ENCODE data around the gene ACVR1.
"Not testable (repeated sequence)": the region's sequence is repeated elsewhere in the genome, so short reads cannot be mapped to it uniquely, and the experiment has no call there.

Gene ACVR1

DNA sequence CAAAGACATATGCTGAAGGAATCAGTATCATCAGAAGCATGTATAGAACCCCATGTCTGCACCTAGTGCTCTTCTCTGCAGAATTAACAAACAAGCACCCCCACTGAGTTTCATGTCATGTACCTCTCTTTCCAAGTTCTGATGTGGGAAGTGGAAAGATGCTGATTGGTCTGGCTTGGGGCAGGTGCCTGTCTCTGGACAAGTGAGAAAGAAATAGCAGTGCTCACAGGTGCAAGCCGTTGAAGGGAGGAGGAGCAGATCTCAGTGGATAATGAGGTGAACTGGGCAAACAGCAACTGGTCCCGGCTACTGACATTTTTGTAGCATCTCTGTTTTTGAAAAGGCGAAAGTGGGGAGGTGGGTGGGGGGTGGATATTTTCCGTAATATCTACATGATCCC lies 17.5 kb upstream of the ACVR1 start:
- no peak for DNase-seq (ENCODE audit: low read depth)

GRCh38 chr2:157891643-157892041 lies 15.5 kb upstream of the ACVR1 start:
- no peak for DNase-seq (ENCODE audit: low read depth)

- DNase-seq (ENCODE audit: low read depth) = no peak
Measured at GRCh38 chr2:157890969-157891642, 15.0 kb upstream of the ACVR1 start.

DNA sequence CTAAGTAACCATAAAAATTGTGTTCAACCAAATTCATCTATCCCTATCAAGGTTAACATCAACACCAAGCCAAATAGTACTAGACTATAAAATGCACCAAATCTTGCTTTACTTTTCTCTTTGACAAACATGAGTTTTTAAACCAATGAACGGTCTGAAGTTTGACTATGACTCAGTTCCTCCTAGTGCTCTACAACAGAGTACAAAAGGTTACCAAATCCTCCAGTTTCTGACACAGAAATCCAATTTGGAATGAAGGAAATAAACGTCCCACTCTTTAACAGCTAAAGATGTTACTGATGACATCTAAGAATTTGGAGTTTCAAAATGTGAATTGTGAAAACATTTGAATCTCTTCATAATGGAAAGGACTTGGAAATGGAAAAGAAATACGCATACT lies 11.8 kb upstream of the ACVR1 start:
- no peak for DNase-seq (ENCODE audit: low read depth)

- not testable (repeated sequence) for DNase-seq (ENCODE audit: low read depth)
Measured at GRCh38 chr2:157884533-157884932, 8.4 kb upstream of the ACVR1 start.

- no peak for DNase-seq (ENCODE audit: low read depth)
Measured at GRCh38 chr2:157880927-157881326, 4.8 kb upstream of the ACVR1 start.

DNA sequence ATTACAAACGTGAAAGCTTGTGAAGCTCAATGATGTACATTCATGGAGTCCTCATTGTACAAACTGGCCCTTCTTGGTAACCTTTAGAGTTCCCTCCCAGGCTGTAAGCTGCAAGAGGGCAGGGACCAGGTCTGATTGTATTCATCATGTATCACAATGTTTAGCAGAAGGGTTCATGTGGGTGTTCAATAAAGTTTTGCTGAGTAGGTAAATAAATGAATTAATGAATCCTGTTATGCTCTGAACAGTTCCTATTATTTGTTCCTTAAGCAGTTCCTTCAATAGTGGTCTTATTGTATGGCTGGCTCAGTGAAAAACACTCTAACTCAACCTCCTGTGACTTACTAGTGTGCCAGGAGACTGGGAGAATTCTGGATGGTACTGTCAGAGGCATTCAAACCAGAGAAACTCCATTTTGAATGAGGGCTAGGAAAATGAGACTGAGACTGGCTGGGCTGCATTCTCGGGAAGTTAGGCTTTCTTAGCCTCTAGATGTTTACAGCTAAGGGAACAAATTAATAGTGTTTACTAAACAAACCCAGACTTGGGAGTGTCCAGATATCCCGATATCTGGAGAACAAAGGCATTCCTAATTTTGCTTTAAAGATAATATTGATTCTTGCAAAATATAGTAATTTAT lies 1.8 kb upstream of the ACVR1 start:
- no peak for DNase-seq (ENCODE audit: low read depth)

DNA sequence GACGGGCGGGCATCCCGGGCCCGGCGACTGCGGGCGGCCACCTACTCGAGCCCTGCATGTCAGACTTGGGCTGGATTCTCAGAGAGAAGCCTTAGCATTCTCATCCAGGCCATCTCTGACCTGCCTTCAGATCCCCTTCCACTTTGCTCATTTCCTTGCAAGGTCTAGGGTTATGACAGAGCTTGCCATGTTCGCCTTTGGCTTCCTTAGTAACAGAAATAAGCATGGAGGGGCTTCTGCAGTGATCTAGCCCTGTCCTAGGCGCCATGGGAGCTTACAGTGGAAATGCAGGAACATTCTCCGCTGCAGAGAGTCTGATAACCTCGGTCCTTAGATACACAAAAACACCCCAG lies 632 bp upstream of the ACVR1 start:
- no peak for DNase-seq (ENCODE audit: low read depth)

DNA sequence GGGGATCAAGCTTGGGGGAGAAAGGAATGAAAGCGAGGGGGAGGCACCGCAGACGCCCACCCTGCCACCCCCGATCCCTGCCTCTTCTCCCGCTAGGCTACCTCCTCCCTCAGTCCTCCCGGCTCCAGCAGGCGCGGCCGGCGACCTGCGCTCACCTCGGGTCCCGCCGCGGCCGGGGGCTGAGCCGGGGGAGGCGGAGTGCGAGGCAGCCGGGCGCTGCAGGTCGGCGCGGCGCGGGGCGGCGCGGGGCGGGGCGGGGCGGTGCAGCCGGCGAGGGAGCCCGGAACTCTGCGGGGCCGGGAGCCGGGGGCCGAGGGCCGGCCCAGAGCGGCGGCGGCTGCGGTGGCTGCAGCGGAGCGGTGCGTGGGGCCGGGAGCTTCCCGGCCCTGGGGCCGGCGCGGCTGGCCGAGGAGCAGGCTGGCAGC lies 477 bp downstream of the ACVR1 start:
- peak; percentile 55 for DNase-seq (ENCODE audit: low read depth)

DNA sequence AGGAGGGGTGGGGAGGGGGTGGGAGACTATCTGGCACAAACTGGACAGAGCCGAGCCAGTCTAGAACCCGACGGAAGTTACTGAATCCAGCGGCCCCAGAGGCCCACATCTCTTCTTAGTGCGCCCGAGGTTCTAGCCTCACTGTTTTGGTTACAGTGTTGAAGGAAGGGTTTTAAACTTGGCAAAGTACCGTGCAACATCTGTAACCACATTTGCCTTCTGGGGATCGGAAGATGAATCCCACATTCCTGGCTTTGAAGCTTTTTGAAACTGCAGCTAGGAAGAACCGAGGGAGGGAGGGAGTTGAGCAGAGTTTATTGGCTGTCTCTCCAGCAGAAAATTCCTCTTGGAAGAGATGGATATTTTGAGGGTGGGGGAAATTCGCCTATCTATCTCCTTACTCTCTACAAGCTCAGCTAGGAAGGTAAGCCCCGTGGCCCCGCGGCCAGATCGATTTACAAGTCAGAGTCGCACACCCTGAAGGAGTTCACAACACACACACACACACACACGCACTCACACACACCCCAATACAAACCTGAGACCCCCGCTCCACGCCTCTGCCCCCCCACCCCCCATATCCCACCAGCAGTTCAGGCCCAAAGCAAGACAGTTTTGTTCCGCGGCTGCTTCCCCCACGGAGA lies 1.0 kb downstream of the ACVR1 start:
- DNase-seq (ENCODE audit: low read depth) = no peak

GRCh38 chr2:157874348-157874747 lies 1.8 kb downstream of the ACVR1 start:
- no peak for DNase-seq (ENCODE audit: low read depth)

GRCh38 chr2:157872791-157873190 lies 3.3 kb downstream of the ACVR1 start:
- DNase-seq (ENCODE audit: low read depth) = no peak

DNA sequence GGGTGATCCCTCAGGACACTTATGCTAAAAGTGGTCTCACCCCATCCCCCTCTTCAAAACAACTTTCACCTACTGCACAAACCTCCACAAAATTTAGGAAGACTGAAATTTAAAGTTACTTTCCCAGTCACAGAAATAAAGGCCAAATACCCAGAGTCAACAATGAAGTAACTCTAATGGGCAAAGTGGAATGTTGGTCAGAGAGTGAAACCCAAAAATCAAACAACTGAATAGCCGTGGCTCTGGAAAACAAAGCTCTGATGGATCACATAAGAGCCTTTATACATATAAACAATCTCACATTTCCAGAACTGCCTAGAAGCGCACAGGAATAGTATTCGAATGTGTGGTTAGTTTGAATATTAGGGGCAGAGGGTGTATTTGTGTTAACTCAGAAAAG lies 4.7 kb downstream of the ACVR1 start:
- DNase-seq (ENCODE audit: low read depth) = no peak

GRCh38 chr2:157868993-157869392 lies 7.1 kb downstream of the ACVR1 start:
- DNase-seq (ENCODE audit: low read depth) = no peak

GRCh38 chr2:157867703-157868102 lies 8.4 kb downstream of the ACVR1 start:
- DNase-seq (ENCODE audit: low read depth) = no peak

DNA sequence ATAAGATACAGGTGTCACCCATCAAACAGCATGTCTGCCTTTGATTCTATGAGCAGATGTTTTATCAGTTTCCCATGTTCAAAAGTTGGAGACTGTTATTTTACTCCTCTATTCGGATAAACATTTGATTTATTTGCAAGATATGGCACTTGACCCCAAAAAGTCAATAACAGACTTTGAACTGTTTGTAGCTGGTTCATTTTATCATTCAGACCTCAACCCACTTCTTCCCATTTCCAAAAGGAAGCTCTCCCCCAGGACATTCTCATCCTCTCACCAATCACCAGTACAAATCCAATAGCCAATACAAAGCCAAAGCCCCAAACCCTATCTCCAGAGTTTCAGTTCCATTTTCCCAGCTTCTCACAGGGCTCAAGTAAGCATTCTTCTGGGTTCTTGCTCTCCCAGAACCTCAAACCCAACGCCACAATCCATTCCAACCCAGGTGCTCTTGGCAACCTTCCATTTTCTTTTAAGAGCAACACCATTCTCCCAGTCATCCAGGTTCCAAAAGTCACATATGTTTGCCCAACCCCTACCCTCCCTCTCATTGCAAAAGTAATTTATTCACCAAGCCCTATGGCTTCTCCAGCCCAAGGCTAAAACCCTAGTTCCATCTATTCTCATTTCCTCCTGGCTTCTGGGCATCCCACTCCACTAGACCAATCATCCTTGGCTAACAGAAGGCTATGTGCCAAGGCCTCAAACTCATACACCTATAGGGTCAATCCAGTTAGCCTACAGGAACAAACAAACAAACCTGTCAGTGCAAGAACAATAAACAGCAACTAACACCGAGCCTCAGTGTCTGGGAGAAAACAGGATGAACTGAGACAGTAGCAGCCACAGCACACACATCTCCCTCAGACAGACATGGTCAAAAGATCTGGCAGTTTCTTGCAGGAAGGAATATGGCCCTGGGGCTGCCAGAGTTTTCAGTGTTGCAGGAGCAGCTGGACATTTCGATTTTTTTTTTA lies 9.2 kb downstream of the ACVR1 start:
- no peak for DNase-seq (ENCODE audit: low read depth)

- no peak for DNase-seq (ENCODE audit: low read depth)
Measured at GRCh38 chr2:157866202-157866601, 9.9 kb downstream of the ACVR1 start.

DNA sequence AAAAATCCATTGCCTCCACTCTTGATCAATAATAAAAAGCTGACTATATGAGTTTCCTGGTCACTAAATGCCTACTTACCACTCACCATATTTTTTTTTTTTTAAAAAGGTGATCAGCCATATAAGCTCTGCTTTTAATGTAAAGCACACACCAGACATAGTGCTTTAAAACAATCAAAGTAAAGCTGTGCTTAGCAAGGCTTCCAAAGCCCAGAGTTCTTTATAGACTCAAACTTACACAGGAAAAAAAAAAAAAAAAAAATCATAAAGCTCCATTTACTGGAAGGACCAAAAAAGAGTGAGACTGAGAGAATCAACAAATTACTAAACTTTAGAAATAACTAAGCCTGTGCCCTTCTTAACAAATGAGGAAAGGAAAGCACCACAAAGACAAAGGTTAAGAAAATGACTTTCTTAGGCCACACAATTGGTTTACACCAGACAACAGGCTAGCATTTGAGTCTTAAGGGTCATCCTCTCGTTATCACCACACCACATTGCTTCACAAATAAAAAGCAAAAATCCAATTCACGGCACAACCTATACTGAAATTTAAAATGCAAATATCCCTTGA lies 11.2 kb downstream of the ACVR1 start:
- DNase-seq (ENCODE audit: low read depth) = no peak

GRCh38 chr2:157858846-157859245 lies 17.3 kb downstream of the ACVR1 start:
- DNase-seq (ENCODE audit: low read depth) = no peak

DNA sequence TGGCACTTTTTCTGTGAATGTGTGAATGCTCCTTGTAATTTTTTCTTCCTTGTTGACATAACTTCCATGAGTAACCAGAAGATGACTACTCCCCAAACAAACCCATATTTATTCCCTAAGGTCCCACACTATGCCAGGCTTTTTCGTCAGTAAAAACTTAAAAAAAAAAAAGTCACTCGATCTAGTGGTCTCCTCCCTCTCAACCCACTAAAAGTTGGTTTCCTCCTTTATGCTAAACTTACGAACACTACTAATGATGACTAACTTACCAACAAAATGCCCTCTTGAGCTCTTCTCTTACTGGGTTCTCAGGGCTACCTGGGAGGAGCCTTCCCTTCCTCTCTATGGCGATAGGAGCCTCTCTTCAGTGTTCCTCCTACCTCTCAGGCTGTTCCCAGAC lies 18.2 kb downstream of the ACVR1 start:
- no peak for DNase-seq (ENCODE audit: low read depth)

- no peak for DNase-seq (ENCODE audit: low read depth)
Measured at GRCh38 chr2:157856187-157856515, 20.0 kb downstream of the ACVR1 start.

DNA sequence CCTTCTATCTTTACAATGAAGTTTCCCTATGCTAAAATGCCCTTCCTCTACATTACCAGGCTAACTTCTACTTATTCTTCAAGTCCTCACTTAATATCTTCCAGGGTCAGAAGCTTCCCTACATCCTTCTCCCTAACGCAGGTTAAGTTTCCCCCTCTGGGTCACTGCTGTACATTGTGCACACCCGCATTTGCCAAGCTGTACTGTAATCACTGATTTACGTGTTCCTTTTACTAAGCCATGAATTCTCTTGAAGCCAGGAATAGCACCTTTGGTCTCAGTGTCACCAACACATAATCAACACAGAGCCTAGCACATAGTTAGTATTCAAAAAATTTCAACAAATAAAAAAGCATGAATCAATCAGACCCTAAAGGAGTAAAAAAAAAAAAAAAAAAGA lies 22.3 kb downstream of the ACVR1 start:
- no peak for DNase-seq (ENCODE audit: low read depth)

All from activated T-helper 9 cell treated with anti-CD3 and anti-CD28 coated beads, Interleukin-2, amount 50 U/mL, for 16 hours (primary cell).